Fibroblast of mammary gland (primary cell): ENCODE measurements around the gene STX17.
"Not testable (repeated sequence)": the region's sequence is repeated elsewhere in the genome, so short reads cannot be mapped to it uniquely, and the experiment has no call there.

ENCODE experiments used
- DNase-seq: peaks from one replicate; pipeline ENCODE4 v3.0.0-alpha.2; 2010; ENCODE audit warnings: low read depth
- H3K4me3 ChIP-seq: 2 replicates; pipeline ENCODE4 v1.5.1; 2011; ENCODE audit warnings: low read depth, mild to moderate bottlenecking, low read length, moderate library complexity; ENCODE audit not compliant: control insufficient read depth
- CTCF ChIP-seq: conservative IDR thresholded peaks from 2 replicates; pipeline ENCODE4 v1.5.1; 2011; ENCODE audit warnings: low read depth, low read length, inconsistent platforms; ENCODE audit not compliant: control insufficient read depth, insufficient read depth

The STX17 gene

GRCh38 chr9:99906403-99907207 is at the start of gene STX17:
STX17 (plus strand) TSS chr9:99906654; CDS start chr9:99915240, 8,586 bp downstream.
- peak within 1 kb of the TSS; percentile 88 for H3K4me3 ChIP-seq
- no peak for TF ChIP-seq CTCF
- peak; percentile 64 for DNase-seq

- not testable (repeated sequence) for DNase-seq, H3K4me3 ChIP-seq
These were observed 48.9 kb upstream of the STX17 start for GRCh38 chr9:99857576-99857975.

- TF ChIP-seq CTCF = no peak
- no peak overlapping the region for H3K4me3 ChIP-seq
- DNase-seq = no peak
These were observed 48.4 kb upstream of the STX17 start for GRCh38 chr9:99858087-99858486.

GRCh38 chr9:99859243-99859980 is 47.0 kb upstream of the STX17 start:
- TF ChIP-seq CTCF = no peak
- no peak overlapping the region for H3K4me3 ChIP-seq
- peak; percentile 67 for DNase-seq

- H3K4me3 ChIP-seq = no peak overlapping the region
- no peak for DNase-seq
- TF ChIP-seq CTCF = no peak
These were observed 46.2 kb upstream of the STX17 start for GRCh38 chr9:99860266-99860665.

GRCh38 chr9:99863955-99864354 is 42.5 kb upstream of the STX17 start:
- H3K4me3 ChIP-seq = no peak overlapping the region
- no peak for TF ChIP-seq CTCF
- no peak for DNase-seq

GRCh38 chr9:99866398-99866797 is 40.1 kb upstream of the STX17 start:
- DNase-seq = no peak
- no peak for TF ChIP-seq CTCF
- H3K4me3 ChIP-seq = no peak overlapping the region
